H9 (cell line): ENCODE data around the gene IL21R. TPM values are rescaled to one million over a fixed set of nuclear protein-coding genes. Genes with fewer than 3 reads are reported as not detected.

Source experiments
- DNase-seq: peaks from one replicate; pipeline ENCODE4 v3.0.0-alpha.2; 2017
- H2AFZ ChIP-seq: one replicate; pipeline ENCODE4 v1.6.1; 2013; ENCODE audit warnings: mild to moderate bottlenecking, low read length, control low read depth, moderate library complexity
- H2AK5ac ChIP-seq: 2 replicates; pipeline ENCODE4 v1.6.1; 2013; ENCODE audit warnings: low read length, control low read depth, mixed read lengths; ENCODE audit not compliant: insufficient read length
- H2BK120ac ChIP-seq: one replicate; pipeline ENCODE4 v1.6.1; 2013; ENCODE audit warnings: low read depth, mild to moderate bottlenecking, low read length, control low read depth, inconsistent platforms; ENCODE audit not compliant: poor library complexity, severe bottlenecking
- H2BK12ac ChIP-seq: 2 replicates; pipeline ENCODE4 v1.6.1; 2013; ENCODE audit warnings: low read length, control low read depth, mixed read lengths, low read depth; ENCODE audit not compliant: insufficient read length
- H2BK15ac ChIP-seq: 2 replicates; pipeline ENCODE4 v1.6.1; 2013; ENCODE audit warnings: low read depth, low read length, control low read depth
- H2BK20ac ChIP-seq: one replicate; pipeline ENCODE4 v1.6.1; 2013; ENCODE audit warnings: low read depth, mild to moderate bottlenecking, low read length, control low read depth, inconsistent platforms; ENCODE audit not compliant: poor library complexity, severe bottlenecking
- H2BK5ac ChIP-seq: 2 replicates; pipeline ENCODE4 v1.6.1; 2013; ENCODE audit warnings: low read length, control low read depth, mixed read lengths; ENCODE audit not compliant: insufficient read length
- H3K14ac ChIP-seq: 2 replicates; pipeline ENCODE4 v1.6.1; 2013; ENCODE audit warnings: low read length, control low read depth; ENCODE audit not compliant: insufficient read depth
- H3K18ac ChIP-seq: 2 replicates; pipeline ENCODE4 v1.6.1; 2013; ENCODE audit warnings: low read depth, mild to moderate bottlenecking, mixed read lengths, low read length, control low read depth; ENCODE audit not compliant: insufficient read length
- H3K23ac ChIP-seq: 2 replicates; pipeline ENCODE4 v1.6.1; 2013; ENCODE audit warnings: low read length, control low read depth, mixed read lengths, low read depth; ENCODE audit not compliant: insufficient read length
- H3K23me2 ChIP-seq: 2 replicates; pipeline ENCODE4 v1.6.1; 2013; ENCODE audit warnings: low read depth, mild to moderate bottlenecking, mixed read lengths, low read length, control low read depth; ENCODE audit not compliant: insufficient read length, poor library complexity, severe bottlenecking
- H3K27ac ChIP-seq: 2 replicates; pipeline ENCODE4 v1.5.1; 2013; ENCODE audit warnings: low read length, control low read depth, mixed read lengths, low read depth; ENCODE audit not compliant: insufficient read length
- H3K27me3 ChIP-seq: 2 replicates; pipeline ENCODE4 v1.6.1; 2013; ENCODE audit warnings: low read length, control low read depth, inconsistent platforms; ENCODE audit not compliant: insufficient read depth
- H3K4ac ChIP-seq: 2 replicates; pipeline ENCODE4 v1.6.1; 2013; ENCODE audit warnings: low read depth, mild to moderate bottlenecking, control low read depth, inconsistent platforms, low read length, moderate library complexity
- H3K4me1 ChIP-seq: 2 replicates; pipeline ENCODE4 v1.6.1; 2013; ENCODE audit warnings: low read length, control low read depth, inconsistent platforms; ENCODE audit not compliant: insufficient read depth
- H3K4me2 ChIP-seq: 2 replicates; pipeline ENCODE4 v1.6.1; 2013; ENCODE audit warnings: low read length, control low read depth, mixed read lengths; ENCODE audit not compliant: insufficient read length, insufficient read depth
- H3K56ac ChIP-seq: 2 replicates; pipeline ENCODE4 v1.6.1; 2013; ENCODE audit warnings: low read depth, mild to moderate bottlenecking, mixed read lengths, low read length, control low read depth; ENCODE audit not compliant: insufficient read length
- H3K79me1 ChIP-seq: 2 replicates; pipeline ENCODE4 v1.6.1; 2013; ENCODE audit warnings: low read depth, mild to moderate bottlenecking, moderate library complexity, low read length, control low read depth, inconsistent platforms; ENCODE audit not compliant: insufficient read depth, poor library complexity, severe bottlenecking
- H3K79me2 ChIP-seq: 2 replicates; pipeline ENCODE4 v1.6.1; 2013; ENCODE audit warnings: low read length, control low read depth, inconsistent platforms; ENCODE audit not compliant: insufficient read depth
- H3K9ac ChIP-seq: 2 replicates; pipeline ENCODE4 v1.6.1; 2013; ENCODE audit warnings: low read length, control low read depth, mixed read lengths; ENCODE audit not compliant: insufficient read length; ENCODE audit errors: extremely low read depth
- H3K9me3 ChIP-seq: one replicate; pipeline ENCODE4 v1.6.1; 2013; ENCODE audit warnings: low read depth, low read length, inconsistent platforms; ENCODE audit not compliant: control insufficient read depth
- H3T11ph ChIP-seq: one replicate; pipeline ENCODE4 v1.6.1; 2013; ENCODE audit warnings: mild to moderate bottlenecking, low read length, control low read depth, inconsistent platforms
- H4K20me1 ChIP-seq: one replicate; pipeline ENCODE4 v1.6.1; 2013; ENCODE audit not compliant: control insufficient read depth, insufficient read length, insufficient read depth
- H4K5ac ChIP-seq: 2 replicates; pipeline ENCODE4 v1.6.1; 2013; ENCODE audit warnings: low read depth, mild to moderate bottlenecking, mixed read lengths, low read length, control low read depth; ENCODE audit not compliant: insufficient read length
- H4K8ac ChIP-seq: replicated peaks from 2 replicates; pipeline ENCODE4 v1.6.1; 2013; ENCODE audit warnings: low read length, control low read depth, mixed read lengths, low read depth; ENCODE audit not compliant: insufficient read length
- H4K91ac ChIP-seq: 2 replicates; pipeline ENCODE4 v1.6.1; 2013; ENCODE audit warnings: low read depth, mild to moderate bottlenecking, moderate library complexity, mixed read lengths, low read length, control low read depth; ENCODE audit not compliant: insufficient read length
- H3K27ac Mint-ChIP-seq, 3 experiments: 2 replicates in 2 of 3; 3 replicates in 1 of 3; pipeline ENCODE4 v1.8.0; 2020 to 2021; ENCODE audit warnings: mixed read lengths in 3 of 3, mild to moderate bottlenecking in 1 of 3, moderate library complexity in 1 of 3
- H3K27me3 Mint-ChIP-seq: 2 replicates; pipeline ENCODE4 v1.8.0; 2021; ENCODE audit warnings: low read depth, mild to moderate bottlenecking, moderate library complexity, mixed read lengths
- H3K36me3 Mint-ChIP-seq, 3 experiments: 2 replicates in 2 of 3; 3 replicates in 1 of 3; pipeline ENCODE4 v1.8.0; 2020 to 2021; ENCODE audit warnings: low read depth in 3 of 3, mixed read lengths in 3 of 3; ENCODE audit not compliant: insufficient read depth in 1 of 3
- H3K4me1 Mint-ChIP-seq, 2 experiments: 2 replicates each; pipeline ENCODE4 v1.8.0; 2020; ENCODE audit warnings: mixed read lengths in 2 of 2
- H3K4me3 Mint-ChIP-seq, 2 experiments: 2 replicates in 1 of 2; 3 replicates in 1 of 2; pipeline ENCODE4 v1.8.0; 2020 to 2021; ENCODE audit warnings: mild to moderate bottlenecking in 2 of 2, mixed read lengths in 2 of 2, moderate library complexity in 1 of 2
- H3K9me3 Mint-ChIP-seq, 2 experiments: 2 replicates in 1 of 2; 3 replicates in 1 of 2; pipeline ENCODE4 v1.8.0; 2020; ENCODE audit warnings: mild to moderate bottlenecking in 2 of 2, mixed read lengths in 2 of 2, moderate library complexity in 1 of 2
- CTCF ChIP-seq: fragments of 200-600 bp; sonication (generic); conservative IDR thresholded peaks from 3 replicates; pipeline ENCODE4 v1.8.0; 2021; ENCODE audit warnings: antibody characterized with exemption, mild to moderate bottlenecking
- WGBS: extraction: QIAGEN DNeasy Blood & Tissue Kit; methylation state at CpG from one replicate; pipeline ENCODE4 v1.1.7; 2013; ENCODE audit warnings: missing lambda C conversion rate, low lambda C conversion rate, mixed read lengths; ENCODE audit not compliant: insufficient read length; ENCODE audit errors: extremely low coverage; 5-methylcytosine and 5-hydroxymethylcytosine counted together
- total RNA-seq: library from RNA; stranded (reverse); gene quantifications from 2 replicates; pipeline ENCODE4 v1.2.1, GENCODE V29; 2021

IL21R gene
- total RNA-seq, 1 experiment from 2014 or later, result 0.07 TPM

DNA sequence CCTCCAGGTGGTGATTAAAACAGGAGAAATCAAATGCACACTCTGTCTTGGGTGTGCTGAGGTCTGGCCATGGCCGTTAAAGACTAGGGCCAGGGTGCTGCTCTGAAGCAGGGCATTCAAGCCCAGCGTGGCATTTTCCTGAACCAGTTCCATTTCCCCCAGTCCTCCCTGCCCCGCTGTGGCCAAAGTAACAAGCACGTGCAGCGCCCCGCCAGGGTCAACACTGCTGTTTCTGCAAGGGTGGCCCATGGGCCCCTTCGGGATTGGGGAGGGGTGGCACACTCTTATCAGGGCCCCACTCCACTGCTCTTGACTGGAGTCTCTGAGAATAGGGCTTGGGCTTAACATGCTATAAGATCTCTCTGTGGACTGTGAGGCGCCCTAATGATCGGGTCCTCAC, 72.9 kb downstream of the IL21R start:
- Histone ChIP-seq H3K4ac (no peak overlapping the region), H2BK20ac (no peak overlapping the region), H3K9ac (no peak overlapping the region), H3K27ac (no peak overlapping the region), H3K79me2 (no peaks in the 10 kb centered on the region), H3K23me2 (no peaks in the 10 kb centered on the region), H3K79me1 (no peaks in the 10 kb centered on the region), H3K4me2 (no peak overlapping the region), H4K8ac (no peak overlapping the region), H2AFZ (no peak overlapping the region), H3K23ac (no peak overlapping the region), H2BK120ac (no peak overlapping the region), H2BK15ac (no peak overlapping the region), H4K20me1 (no peaks in the 10 kb centered on the region), H3T11ph (no peak overlapping the region), H3K4me1 (no peaks in the 10 kb centered on the region), H2BK5ac (no peak overlapping the region), H4K91ac (no peak overlapping the region), H2AK5ac (no peak overlapping the region), H3K14ac (no peak overlapping the region), H4K5ac (no peak overlapping the region), H3K9me3 (no peaks in the 10 kb centered on the region), H2BK12ac (no peak overlapping the region), H3K56ac (no peak overlapping the region), H3K18ac (no peak overlapping the region), H3K27me3 (no peaks in the 10 kb centered on the region)
- no peak for TF ChIP-seq CTCF
- Mint-ChIP-seq H3K27ac (no peak overlapping the region; a peak in 1 of 7 replicates), H3K9me3 (no peaks in the 10 kb centered on the region), H3K4me1 (no peaks in the 10 kb centered on the region), H3K27me3 (no peaks in the 10 kb centered on the region; the same call in 1 of the 2 replicates), H3K36me3 (peaks cover 42 to 95% (median 90%) of the 10 kb centered on the region in 3 experiments), H3K4me3 (no peak overlapping the region)
- no peak for DNase-seq
- no CpG with 5 or more reads among the region's 9 CpGs for WGBS
